ENCODE measurements around the gene SEC24B. TPM values are rescaled to one million over a fixed set of nuclear protein-coding genes. Genes with fewer than 3 reads are reported as not detected.

The SEC24B gene
- total and polyA plus RNA-seq, 4 donors, result 8.0 to 34.8 (median 18.4) TPM

DNA sequence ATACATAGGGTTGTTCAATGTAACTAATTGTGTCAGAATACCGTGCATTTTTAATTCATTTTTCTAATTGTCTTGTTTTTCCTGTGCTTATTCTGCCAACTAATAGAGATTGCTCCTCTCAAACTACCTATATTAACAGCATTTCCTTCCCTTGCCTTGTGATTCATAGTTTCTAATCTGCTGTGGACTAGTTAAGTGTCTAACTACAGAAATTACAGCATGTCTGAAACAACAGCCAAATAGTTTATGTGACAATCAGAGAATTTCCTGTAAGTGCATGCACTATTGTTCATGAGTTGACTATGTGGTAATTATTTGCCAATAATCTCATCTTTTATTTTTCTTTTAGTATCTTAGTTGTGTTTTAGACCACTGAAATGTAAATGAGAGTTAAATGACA is 4.1 kb upstream of the SEC24B start:
- no peak overlapping the region for H3K4me3 ChIP-seq
- ATAC-seq (ENCODE audit: insufficient read depth, low FRiP score), result no peak
- no peaks in the 10 kb centered on the region for H3K27me3 ChIP-seq (ENCODE audit: control insufficient read depth in 3 of 3, insufficient read depth in 3 of 3, low read length in 2 of 3)
- H3K9ac ChIP-seq (ENCODE audit: insufficient read depth in 1 of 2, low read length in 2 of 2), result no peak overlapping the region
- no peak overlapping the region for H3K27ac ChIP-seq (ENCODE audit: low read depth in 1 of 2, low read length in 1 of 2)
- H3K9me3 ChIP-seq (ENCODE audit: control insufficient read depth in 4 of 4, insufficient read depth in 3 of 4, low read length in 3 of 4), result no peaks in the 10 kb centered on the region
- H3K36me3 ChIP-seq (ENCODE audit: control insufficient read depth in 4 of 4, insufficient read depth in 4 of 4, low read length in 4 of 4), result peaks cover 0 to 8% (median 0%) of the 10 kb centered on the region in 4 donors
- TF ChIP-seq, protein P1, sequence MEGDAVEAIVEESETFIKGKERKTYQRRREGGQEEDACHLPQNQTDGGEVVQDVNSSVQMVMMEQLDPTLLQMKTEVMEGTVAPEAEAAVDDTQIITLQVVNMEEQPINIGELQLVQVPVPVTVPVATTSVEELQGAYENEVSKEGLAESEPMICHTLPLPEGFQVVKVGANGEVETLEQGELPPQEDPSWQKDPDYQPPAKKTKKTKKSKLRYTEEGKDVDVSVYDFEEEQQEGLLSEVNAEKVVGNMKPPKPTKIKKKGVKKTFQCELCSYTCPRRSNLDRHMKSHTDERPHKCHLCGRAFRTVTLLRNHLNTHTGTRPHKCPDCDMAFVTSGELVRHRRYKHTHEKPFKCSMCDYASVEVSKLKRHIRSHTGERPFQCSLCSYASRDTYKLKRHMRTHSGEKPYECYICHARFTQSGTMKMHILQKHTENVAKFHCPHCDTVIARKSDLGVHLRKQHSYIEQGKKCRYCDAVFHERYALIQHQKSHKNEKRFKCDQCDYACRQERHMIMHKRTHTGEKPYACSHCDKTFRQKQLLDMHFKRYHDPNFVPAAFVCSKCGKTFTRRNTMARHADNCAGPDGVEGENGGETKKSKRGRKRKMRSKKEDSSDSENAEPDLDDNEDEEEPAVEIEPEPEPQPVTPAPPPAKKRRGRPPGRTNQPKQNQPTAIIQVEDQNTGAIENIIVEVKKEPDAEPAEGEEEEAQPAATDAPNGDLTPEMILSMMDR (IDR thresholded peaks at IDR 0.05; ENCODE audit: control extremely low read depth, extremely low read depth), result no peak
- WGBS, 2 donors, result 77 to 91% methylated on average over 1 of the region's 1 CpG
- no peak for DNase-seq
- peaks cover 0 to 13% (median 5%) of the 10 kb centered on the region in 5 donors for H3K4me1 ChIP-seq (ENCODE audit: control insufficient read depth in 5 of 5, insufficient read depth in 5 of 5, low read length in 5 of 5)

DNA sequence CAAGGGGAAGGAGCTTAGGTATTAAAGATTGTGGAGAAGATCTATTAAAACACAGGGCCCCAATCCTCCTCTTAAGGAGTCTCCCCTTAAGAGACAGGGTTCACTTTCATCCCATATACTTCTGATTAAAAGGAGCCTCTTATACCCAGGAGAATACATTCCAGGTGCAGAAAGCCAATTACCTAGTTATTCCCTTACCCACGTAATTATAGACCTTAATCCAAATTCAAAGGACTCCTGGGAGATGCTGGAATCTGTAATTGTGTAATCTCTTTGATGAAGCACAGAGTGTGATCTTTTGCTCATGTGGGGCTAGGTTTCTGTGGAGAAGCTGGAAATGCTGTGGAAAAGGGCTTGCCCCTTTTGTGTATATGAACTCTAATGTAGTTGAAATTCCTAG is 1.4 kb upstream of the SEC24B start:
- DNase-seq, result peak in 2 of 3 donors; percentile 9 to 17

DNA sequence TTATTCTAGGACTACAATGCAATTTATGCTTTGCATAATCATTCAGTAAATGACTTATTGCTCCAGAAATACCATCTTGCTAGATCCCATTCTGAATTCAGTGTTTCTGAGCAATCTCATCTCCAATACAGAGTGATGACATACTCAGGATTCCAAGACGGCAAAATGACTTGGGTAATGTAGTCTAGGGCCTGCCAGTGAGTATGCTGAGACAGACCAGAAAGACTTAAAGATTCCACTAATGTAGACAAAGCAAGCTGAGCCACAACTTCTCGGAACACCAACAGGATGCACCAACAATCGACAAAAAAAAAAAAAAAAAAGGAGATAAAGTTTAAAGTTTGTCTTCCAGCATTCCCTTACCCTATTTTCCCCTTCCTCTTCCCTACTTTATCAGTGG is 919 bp upstream of the SEC24B start:
- peak overlapping the region; percentile 37 to 98 for H3K27ac ChIP-seq (ENCODE audit: low read depth in 1 of 2, low read length in 1 of 2)
- ATAC-seq (ENCODE audit: insufficient read depth, low FRiP score), result no peak

More for the DNA sequence above, 1.4 kb upstream of the SEC24B start:
- Histone ChIP-seq H3K27ac (ENCODE audit: low read depth in 1 of 2, low read length in 1 of 2) (no peak overlapping the region), H3K27me3 (ENCODE audit: control insufficient read depth in 3 of 3, insufficient read depth in 3 of 3, low read length in 2 of 3) (no peaks in the 10 kb centered on the region), H3K4me1 (ENCODE audit: control insufficient read depth in 5 of 5, insufficient read depth in 5 of 5, low read length in 5 of 5) (peaks cover 4 to 27% (median 6%) of the 10 kb centered on the region in 5 donors), H3K9me3 (ENCODE audit: control insufficient read depth in 4 of 4, insufficient read depth in 3 of 4, low read length in 3 of 4) (no peaks in the 10 kb centered on the region), H3K36me3 (ENCODE audit: control insufficient read depth in 4 of 4, insufficient read depth in 4 of 4, low read length in 4 of 4) (peaks cover 0 to 8% (median 0%) of the 10 kb centered on the region in 4 donors), H3K9ac (ENCODE audit: insufficient read depth in 1 of 2, low read length in 2 of 2) (peak overlapping the region in 1 of 2 donors; percentile 35), H3K4me3 (no peak overlapping the region)
- WGBS, 2 donors, result 80 to 93% methylated on average over 1 of the region's 1 CpG
- TF ChIP-seq, protein P1 (IDR thresholded peaks at IDR 0.05; ENCODE audit: control extremely low read depth, extremely low read depth), result no peak
- ATAC-seq (ENCODE audit: insufficient read depth, low FRiP score), result no peak

More for the DNA sequence above, 919 bp upstream of the SEC24B start:
- H3K4me3 ChIP-seq, result no peak overlapping the region
- TF ChIP-seq, protein P1 (IDR thresholded peaks at IDR 0.05; ENCODE audit: control extremely low read depth, extremely low read depth), result no peak
- H3K36me3 ChIP-seq (ENCODE audit: control insufficient read depth in 4 of 4, insufficient read depth in 4 of 4, low read length in 4 of 4), result peaks cover 0 to 8% (median 0%) of the 10 kb centered on the region in 4 donors
- peak overlapping the region; percentile 54 to 60 for H3K9ac ChIP-seq (ENCODE audit: insufficient read depth in 1 of 2, low read length in 2 of 2)
- H3K4me1 ChIP-seq (ENCODE audit: control insufficient read depth in 5 of 5, insufficient read depth in 5 of 5, low read length in 5 of 5), result peaks cover 5 to 27% (median 6%) of the 10 kb centered on the region in 5 donors
- peak; percentile 34 to 70 (median 67) for DNase-seq
- no peaks in the 10 kb centered on the region for H3K27me3 ChIP-seq (ENCODE audit: control insufficient read depth in 3 of 3, insufficient read depth in 3 of 3, low read length in 2 of 3)
- 12 to 17% methylated on average over 3 of the region's 3 CpGs for WGBS, 2 donors
- no peaks in the 10 kb centered on the region for H3K9me3 ChIP-seq (ENCODE audit: control insufficient read depth in 4 of 4, insufficient read depth in 3 of 4, low read length in 3 of 4)
